Trophoblast cell (in vitro differentiated cells and primary cell): ENCODE measurements around the gene NCOA7.

Experiments used
- DNase-seq, 2 donors: peaks; one replicate each; pipeline ENCODE4 v3.0.0-alpha.2; 2016
- H2AFZ ChIP-seq: 2 replicates; pipeline ENCODE4 v1.6.1; 2013; ENCODE audit warnings: low read length, moderate library complexity, mild to moderate bottlenecking; ENCODE audit not compliant: insufficient read depth, poor library complexity
- H2AK5ac ChIP-seq: 2 replicates; pipeline ENCODE4 v1.6.1; 2013; ENCODE audit warnings: mild to moderate bottlenecking, low read length
- H2BK120ac ChIP-seq: 2 replicates; pipeline ENCODE4 v1.6.1; 2013; ENCODE audit warnings: low read length, mild to moderate bottlenecking, moderate library complexity; ENCODE audit not compliant: insufficient read depth, poor library complexity
- H2BK12ac ChIP-seq: 2 replicates; pipeline ENCODE4 v1.6.1; 2013; ENCODE audit warnings: mild to moderate bottlenecking, low read length, moderate library complexity
- H2BK5ac ChIP-seq: 2 replicates; pipeline ENCODE4 v1.6.1; 2013; ENCODE audit warnings: low read length, low read depth, moderate library complexity, mild to moderate bottlenecking; ENCODE audit not compliant: poor library complexity
- H3K14ac ChIP-seq: 2 replicates; pipeline ENCODE4 v1.6.1; 2013; ENCODE audit warnings: mild to moderate bottlenecking, low read length
- H3K18ac ChIP-seq: 2 replicates; pipeline ENCODE4 v1.6.1; 2013; ENCODE audit warnings: mild to moderate bottlenecking, low read length
- H3K23ac ChIP-seq: 2 replicates; pipeline ENCODE4 v1.6.1; 2013; ENCODE audit warnings: low read length
- H3K27ac ChIP-seq: 2 replicates; pipeline ENCODE4 v1.5.1; 2013; ENCODE audit warnings: low read depth, mild to moderate bottlenecking, inconsistent platforms, low read length, moderate library complexity
- H3K27me3 ChIP-seq: 2 replicates; pipeline ENCODE4 v1.6.1; 2013; ENCODE audit warnings: inconsistent platforms, mild to moderate bottlenecking, low read length, moderate library complexity; ENCODE audit not compliant: insufficient read depth
- H3K36me3 ChIP-seq, 2 experiments: 1 replicate in 1 of 2; 2 replicates in 1 of 2; pipeline ENCODE4 v1.6.1; 2013; ENCODE audit warnings: low read length in 2 of 2, mild to moderate bottlenecking in 2 of 2, moderate library complexity in 1 of 2; ENCODE audit not compliant: insufficient read depth in 2 of 2, control insufficient read depth in 1 of 2
- H3K4ac ChIP-seq: 2 replicates; pipeline ENCODE4 v1.6.1; 2013; ENCODE audit warnings: low read depth, mild to moderate bottlenecking, low read length, moderate library complexity
- H3K4me1 ChIP-seq, 2 experiments: 1 replicate in 1 of 2; 2 replicates in 1 of 2; pipeline ENCODE4 v1.6.1; 2013; ENCODE audit warnings: low read length in 2 of 2, mild to moderate bottlenecking in 2 of 2, moderate library complexity in 1 of 2; ENCODE audit not compliant: insufficient read depth in 2 of 2, control insufficient read depth in 1 of 2
- H3K4me2 ChIP-seq: 2 replicates; pipeline ENCODE4 v1.6.1; 2013; ENCODE audit warnings: inconsistent platforms, mild to moderate bottlenecking, low read length, moderate library complexity
- H3K4me3 ChIP-seq: 2 replicates; pipeline ENCODE4 v1.5.1; 2013; ENCODE audit warnings: mild to moderate bottlenecking, low read depth, low read length, inconsistent platforms
- H3K79me1 ChIP-seq: one replicate; pipeline ENCODE4 v1.6.1; 2013; ENCODE audit warnings: low read length
- H3K79me2 ChIP-seq: 2 replicates; pipeline ENCODE4 v1.6.1; 2013; ENCODE audit warnings: low read length, mild to moderate bottlenecking; ENCODE audit not compliant: control insufficient read depth, insufficient read depth, poor library complexity
- H3K9ac ChIP-seq: 2 replicates; pipeline ENCODE4 v1.6.1; 2013; ENCODE audit warnings: mild to moderate bottlenecking, low read length
- H3K9me3 ChIP-seq: 2 replicates; pipeline ENCODE4 v1.6.1; 2013; ENCODE audit warnings: low read depth, mild to moderate bottlenecking, control low read depth, inconsistent platforms, low read length; ENCODE audit not compliant: insufficient read depth
- H4K12ac ChIP-seq: 2 replicates; pipeline ENCODE4 v1.6.1; 2013; ENCODE audit warnings: low read depth, mild to moderate bottlenecking, low read length, moderate library complexity
- H4K8ac ChIP-seq: 2 replicates; pipeline ENCODE4 v1.6.1; 2013; ENCODE audit warnings: low read depth, mild to moderate bottlenecking, low read length, moderate library complexity
- H4K91ac ChIP-seq: one replicate; pipeline ENCODE4 v1.6.1; 2013; ENCODE audit warnings: low read depth, mild to moderate bottlenecking, low read length, moderate library complexity
- WGBS: extraction: QIAGEN DNeasy Blood & Tissue Kit; methylation state at CpG from one replicate; pipeline ENCODE4 v1.1.7; 2013; ENCODE audit warnings: missing lambda C conversion rate; ENCODE audit not compliant: insufficient read length, insufficient coverage; ENCODE audit errors: extremely low coverage; 5-methylcytosine and 5-hydroxymethylcytosine counted together

The NCOA7 gene

GRCh38 chr6:125798734-125799508 lies 8.2 kb downstream of the NCOA7 start:
- H3K4me2 ChIP-seq = peak overlapping the region; percentile 2
- H2BK5ac ChIP-seq = peak overlapping the region; percentile 54
- peaks cover 2% of the 10 kb centered on the region for H3K79me2 ChIP-seq
- peak overlapping the region; percentile 41 for H3K18ac ChIP-seq
- no peak overlapping the region for H4K12ac ChIP-seq
- no peaks in the 10 kb centered on the region for H3K9me3 ChIP-seq
- no CpG with 5 or more reads among the region's 5 CpGs for WGBS
- no peak overlapping the region for H4K8ac ChIP-seq
- peak overlapping the region; percentile 25 for H3K14ac ChIP-seq
- H3K23ac ChIP-seq = no peak overlapping the region
- H3K27ac ChIP-seq = peak overlapping the region; percentile 67
- peaks cover 3% of the 10 kb centered on the region for H3K79me1 ChIP-seq
- no peak overlapping the region for H3K4me3 ChIP-seq
- H2BK120ac ChIP-seq = peak overlapping the region; percentile 15
- H4K91ac ChIP-seq = peak overlapping the region; percentile 19
- no peak overlapping the region for H3K4ac ChIP-seq
- H2AK5ac ChIP-seq = peak overlapping the region; percentile 15
- H3K36me3 ChIP-seq = peaks cover 0 to 3% of the 10 kb centered on the region in 2 experiments
- H2BK12ac ChIP-seq = peak overlapping the region; percentile 32
- no peaks in the 10 kb centered on the region for H3K27me3 ChIP-seq
- H3K9ac ChIP-seq = no peak overlapping the region
- DNase-seq = peak in 1 of 2 donors; percentile 63
- no peak overlapping the region for H2AFZ ChIP-seq
- peaks cover 5 to 9% of the 10 kb centered on the region in 2 experiments for H3K4me1 ChIP-seq

GRCh38 chr6:125802383-125802782 lies 11.6 kb downstream of the NCOA7 start:
- peaks cover 2% of the 10 kb centered on the region for H3K79me2 ChIP-seq
- no peak overlapping the region for H3K14ac ChIP-seq
- H3K4me1 ChIP-seq = peaks cover 7 to 9% of the 10 kb centered on the region in 2 experiments
- H3K18ac ChIP-seq = no peak overlapping the region
- no peak overlapping the region for H2BK5ac ChIP-seq
- H4K91ac ChIP-seq = no peak overlapping the region
- H2BK12ac ChIP-seq = no peak overlapping the region
- H2BK120ac ChIP-seq = no peak overlapping the region
- H3K36me3 ChIP-seq = peaks cover 0 to 3% of the 10 kb centered on the region in 2 experiments
- H4K8ac ChIP-seq = no peak overlapping the region
- no peak overlapping the region for H3K23ac ChIP-seq
- no CpG with 5 or more reads among the region's 2 CpGs for WGBS
- H3K4ac ChIP-seq = no peak overlapping the region
- peaks cover 3% of the 10 kb centered on the region for H3K79me1 ChIP-seq
- no peak for DNase-seq
- no peak overlapping the region for H3K4me2 ChIP-seq
- H3K9ac ChIP-seq = no peak overlapping the region
- no peaks in the 10 kb centered on the region for H3K9me3 ChIP-seq
- no peak overlapping the region for H4K12ac ChIP-seq
- H3K27ac ChIP-seq = no peak overlapping the region
- no peak overlapping the region for H2AFZ ChIP-seq
- H2AK5ac ChIP-seq = no peak overlapping the region
- no peaks in the 10 kb centered on the region for H3K27me3 ChIP-seq
- no peak overlapping the region for H3K4me3 ChIP-seq

GRCh38 chr6:125802943-125803377 lies 12.2 kb downstream of the NCOA7 start:
- no peak overlapping the region for H3K9ac ChIP-seq
- H3K14ac ChIP-seq = no peak overlapping the region
- no peak overlapping the region for H2BK5ac ChIP-seq
- no peak for DNase-seq
- H4K91ac ChIP-seq = no peak overlapping the region
- no peak overlapping the region for H3K4me3 ChIP-seq
- peaks cover 6 to 9% of the 10 kb centered on the region in 2 experiments for H3K4me1 ChIP-seq
- H3K18ac ChIP-seq = no peak overlapping the region
- H2BK120ac ChIP-seq = no peak overlapping the region
- H3K23ac ChIP-seq = no peak overlapping the region
- H3K79me2 ChIP-seq = peaks cover 2% of the 10 kb centered on the region
- no peak overlapping the region for H2BK12ac ChIP-seq
- H3K9me3 ChIP-seq = no peaks in the 10 kb centered on the region
- no peak overlapping the region for H2AK5ac ChIP-seq
- H3K4ac ChIP-seq = no peak overlapping the region
- no peak overlapping the region for H3K27ac ChIP-seq
- peaks cover 3% of the 10 kb centered on the region for H3K79me1 ChIP-seq
- H4K8ac ChIP-seq = no peak overlapping the region
- H3K27me3 ChIP-seq = no peaks in the 10 kb centered on the region
- no peak overlapping the region for H2AFZ ChIP-seq
- WGBS = no CpG with 5 or more reads among the region's 4 CpGs
- no peak overlapping the region for H3K4me2 ChIP-seq
- H4K12ac ChIP-seq = no peak overlapping the region
- peaks cover 0 to 3% of the 10 kb centered on the region in 2 experiments for H3K36me3 ChIP-seq

- Histone ChIP-seq H3K23ac (no peak overlapping the region), H2BK120ac (no peak overlapping the region), H4K91ac (no peak overlapping the region), H3K27ac (no peak overlapping the region), H3K27me3 (no peaks in the 10 kb centered on the region), H4K8ac (no peak overlapping the region), H4K12ac (no peak overlapping the region), H2BK12ac (no peak overlapping the region), H2AK5ac (no peak overlapping the region), H2BK5ac (no peak overlapping the region), H3K4me1 (peaks cover 6 to 9% of the 10 kb centered on the region in 2 experiments), H3K9ac (no peak overlapping the region), H2AFZ (no peak overlapping the region), H3K4me2 (no peak overlapping the region), H3K79me1 (no peaks in the 10 kb centered on the region), H3K18ac (no peak overlapping the region), H3K9me3 (no peaks in the 10 kb centered on the region), H3K4me3 (no peak overlapping the region), H3K14ac (no peak overlapping the region), H3K4ac (no peak overlapping the region), H3K79me2 (peaks cover 2% of the 10 kb centered on the region), H3K36me3 (peaks cover 0 to 3% of the 10 kb centered on the region in 2 experiments)
- no peak for DNase-seq
Observed at GRCh38 chr6:125804264-125804663, 13.5 kb downstream of the NCOA7 start.
